Stimulated activated CD4-positive, alpha-beta T cell treated with anti-CD3 and anti-CD28 coated beads, Interleukin-1b, Interleukin-23, amount 100 ng/mL, for 1 hour (primary cell): ENCODE measurements around the gene TRAPPC2.

ENCODE experiments used
- DNase-seq, 2 donors: peaks; one replicate each; pipeline ENCODE4 v3.0.0-alpha.2; 2020; ENCODE audit warnings: low read depth in 2 of 2

Gene TRAPPC2

DNA sequence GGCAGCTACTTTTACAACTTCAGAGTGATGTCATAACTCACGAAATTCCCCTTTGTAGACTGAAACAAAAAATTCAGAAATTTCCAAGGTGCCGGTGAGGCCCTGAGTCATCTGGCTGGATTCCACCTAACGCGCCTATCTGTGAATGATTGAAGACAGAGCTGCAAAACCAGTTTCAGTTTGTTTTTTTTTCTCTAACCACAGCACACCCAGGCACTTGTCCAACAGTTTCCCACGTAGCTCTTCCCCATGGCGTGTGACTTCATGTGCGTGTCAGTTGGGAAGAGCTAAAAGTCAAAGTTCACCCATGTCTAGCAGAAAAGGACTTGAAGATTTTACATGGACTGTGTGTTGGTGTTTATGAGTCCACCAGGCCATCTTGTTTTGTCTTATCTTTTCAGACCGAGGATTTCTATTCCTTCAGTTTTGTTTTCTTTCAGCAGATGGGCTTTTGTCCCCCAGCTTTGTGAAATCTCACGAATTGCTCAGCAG, 65.1 kb downstream of the TRAPPC2 start:
- no peak for DNase-seq

DNA sequence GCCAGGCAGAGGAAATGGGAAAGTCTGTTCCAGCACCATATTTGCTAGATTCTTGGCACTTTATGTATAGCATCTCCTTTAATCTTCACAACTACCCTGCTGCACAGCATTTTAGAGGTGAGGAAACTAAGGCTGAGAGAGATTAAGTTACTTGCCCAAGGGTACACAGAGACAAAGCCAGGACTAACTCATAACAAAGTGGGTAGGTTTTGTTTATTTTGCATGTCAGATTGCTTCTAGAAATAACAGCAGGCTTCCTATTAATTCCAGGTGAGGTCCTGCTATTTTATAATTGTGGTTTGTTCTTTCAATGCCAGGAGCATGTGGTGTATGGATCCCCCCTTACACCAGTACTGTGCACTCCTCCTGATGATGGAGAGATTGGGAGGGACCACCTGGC, 66.5 kb downstream of the TRAPPC2 start:
- no peak for DNase-seq

DNA sequence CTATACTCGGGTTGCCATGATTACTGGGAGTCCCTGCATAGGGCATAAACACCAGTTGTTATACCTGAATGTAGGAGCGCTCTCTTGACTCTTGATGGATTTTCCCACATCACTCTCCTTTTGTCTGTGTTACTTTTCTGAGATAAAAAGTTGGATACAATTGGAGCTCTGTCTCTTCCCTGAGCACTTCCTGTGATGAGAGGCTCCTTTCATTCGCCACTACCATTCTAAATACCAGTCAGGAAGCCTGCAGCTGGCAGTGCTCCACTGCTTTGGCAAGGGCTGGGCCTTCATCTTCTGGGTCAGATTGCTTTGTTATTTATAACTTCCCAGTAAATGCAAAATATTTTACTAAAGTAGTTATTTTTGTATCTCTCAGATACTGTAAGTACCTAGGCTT, 67.6 kb downstream of the TRAPPC2 start:
- no peak for DNase-seq

- no peak for DNase-seq
Measured at GRCh38 chrX:13664020-13664419, 70.4 kb downstream of the TRAPPC2 start.

GRCh38 chrX:13662355-13662791, 72.0 kb downstream of the TRAPPC2 start:
- no peak for DNase-seq
